Lower leg skin (tissue), 4 donors: ENCODE data around the gene NHERF2. TPM values are rescaled to one million over a fixed set of nuclear protein-coding genes. Genes with fewer than 3 reads are reported as not detected.

ENCODE experiments used
- DNase-seq, 2 donors: peaks; one replicate each; pipeline ENCODE4 v3.0.0-alpha.2; 2019; ENCODE audit warnings: low spot score in 2 of 2
- H3K4me3 ChIP-seq: fragments of 200-600 bp; sonication (generic); 2 replicates; pipeline ENCODE4 v1.5.1; 2017; ENCODE audit warnings: mild to moderate bottlenecking, low read depth; ENCODE audit not compliant: poor library complexity, severe bottlenecking
- CTCF ChIP-seq, 3 donors: fragments of 450-650 bp; IDR thresholded peaks; one replicate each; pipeline ENCODE4 v1.5.1; 2016; ENCODE audit warnings: antibody characterized with exemption in 3 of 3, mild to moderate bottlenecking in 3 of 3, moderate library complexity in 2 of 3
- POLR2A ChIP-seq, 2 donors: fragments of 450-650 bp; IDR thresholded peaks; one replicate each; pipeline ENCODE4 v1.6.1; 2016 to 2017; ENCODE audit warnings: antibody characterized with exemption in 2 of 2, mild to moderate bottlenecking in 1 of 2, moderate library complexity in 1 of 2
- WGBS, 2 donors: methylation state at CpG; one replicate each; pipeline ENCODE4 v1.1.5; 2018; 5-methylcytosine and 5-hydroxymethylcytosine counted together
- intact Hi-C: fragments of 100-400 bp; cut with DNase I; formaldehyde crosslinking; loops from one replicate; pipeline ENCODE4 v1.15.0; 2023; ENCODE audit warnings: low total_unique reads
- total RNA-seq, 4 donors: library from RNA; depleted of rRNA; stranded (reverse); fragments of >200 nt; gene quantifications; one replicate each; pipeline ENCODE4 v1.1.0, GENCODE V29; 2016

The NHERF2 gene
- total RNA-seq, 4 donors from 2014 or later = 11.9 to 30.6 (median 27.3) TPM

- DNase-seq = no peak
- intact Hi-C loops = no loop called here
- H3K4me3 ChIP-seq = no peak overlapping the region
- no peak for TF ChIP-seq POLR2A (IDR thresholded peaks at IDR 0.05)
- no peak for TF ChIP-seq CTCF (IDR thresholded peaks at IDR 0.05)
- WGBS, 2 donors = 50 to 81% methylated on average over 18 to 42 of the region's 50 CpGs
Measured at GRCh38 chr16:1992704-1993317, 33.9 kb upstream of the NHERF2 start.

DNA sequence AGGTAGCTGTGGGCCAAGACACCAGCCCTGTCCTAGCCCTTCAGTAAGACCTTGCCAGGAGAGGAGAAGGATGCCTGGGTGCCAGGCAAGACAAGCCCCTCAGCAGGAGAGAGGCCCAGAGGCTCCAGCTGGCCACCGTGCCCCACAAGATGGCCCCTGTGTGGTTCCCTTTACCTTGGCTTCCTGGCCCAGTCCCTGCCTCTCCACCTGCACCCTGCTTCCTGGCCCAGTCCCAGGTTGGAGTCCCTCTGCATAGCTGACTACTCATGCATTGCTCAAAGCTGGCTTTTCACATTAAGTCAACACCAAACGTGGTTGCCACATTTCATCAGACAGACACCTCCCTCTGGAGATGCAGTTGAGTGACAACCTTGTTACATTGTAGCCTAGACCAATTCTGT lies 33.0 kb upstream of the NHERF2 start:
- no peak overlapping the region for H3K4me3 ChIP-seq
- 59 to 64% methylated on average over 2 of the region's 2 CpGs for WGBS, 2 donors
- no peak for DNase-seq
- intact Hi-C loops = no loop called here
- TF ChIP-seq CTCF (IDR thresholded peaks at IDR 0.05) = no peak
- no peak for TF ChIP-seq POLR2A (IDR thresholded peaks at IDR 0.05)

DNA sequence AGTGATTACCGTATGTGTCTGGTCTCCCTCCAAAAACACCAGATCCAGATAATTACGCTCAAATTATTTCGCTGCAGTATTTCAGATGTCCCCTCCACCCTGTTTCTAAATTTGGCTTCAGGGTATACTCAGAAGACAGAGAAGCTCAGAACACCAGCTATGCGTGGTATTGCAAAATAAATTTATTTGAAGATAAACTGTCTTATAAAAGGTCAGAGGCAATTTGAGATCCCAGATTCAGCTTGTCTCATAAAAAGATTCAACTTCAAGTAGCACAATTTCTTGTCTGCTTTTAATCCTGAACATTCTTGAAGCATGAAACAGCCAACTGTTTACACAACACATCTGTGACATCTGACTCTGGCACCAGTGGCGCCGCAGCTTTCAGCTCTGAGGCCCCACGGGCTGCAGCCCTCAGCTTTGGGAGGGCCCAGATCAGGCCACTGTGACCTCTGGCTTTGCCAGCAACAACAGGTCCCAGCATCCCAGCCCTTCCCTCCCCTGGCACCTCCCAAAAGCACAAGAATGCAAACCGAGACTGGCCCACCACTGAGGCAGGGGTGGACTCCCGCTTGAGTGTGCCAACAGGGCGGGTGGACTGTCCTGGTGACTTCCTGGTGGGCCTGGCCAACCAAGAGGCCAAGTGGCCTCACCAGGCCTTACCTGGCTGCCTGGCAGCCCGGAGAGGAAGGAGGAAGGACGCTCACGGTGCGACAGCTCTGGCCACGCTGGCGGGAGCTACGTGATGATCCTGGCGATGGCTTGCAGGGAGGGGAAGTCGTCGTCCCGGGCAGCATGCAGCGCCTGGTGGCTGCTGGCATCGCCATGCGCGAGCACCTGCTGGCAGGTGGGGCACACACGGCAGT lies 29.0 kb upstream of the NHERF2 start:
- DNase-seq = no peak
- intact Hi-C loops = no loop called here
- TF ChIP-seq POLR2A (IDR thresholded peaks at IDR 0.05) (no peak), CTCF (IDR thresholded peaks at IDR 0.05) (no peak)
- 78% methylated on average over 26 of the region's 26 CpGs for WGBS, 2 donors
- H3K4me3 ChIP-seq = no peak overlapping the region

DNA sequence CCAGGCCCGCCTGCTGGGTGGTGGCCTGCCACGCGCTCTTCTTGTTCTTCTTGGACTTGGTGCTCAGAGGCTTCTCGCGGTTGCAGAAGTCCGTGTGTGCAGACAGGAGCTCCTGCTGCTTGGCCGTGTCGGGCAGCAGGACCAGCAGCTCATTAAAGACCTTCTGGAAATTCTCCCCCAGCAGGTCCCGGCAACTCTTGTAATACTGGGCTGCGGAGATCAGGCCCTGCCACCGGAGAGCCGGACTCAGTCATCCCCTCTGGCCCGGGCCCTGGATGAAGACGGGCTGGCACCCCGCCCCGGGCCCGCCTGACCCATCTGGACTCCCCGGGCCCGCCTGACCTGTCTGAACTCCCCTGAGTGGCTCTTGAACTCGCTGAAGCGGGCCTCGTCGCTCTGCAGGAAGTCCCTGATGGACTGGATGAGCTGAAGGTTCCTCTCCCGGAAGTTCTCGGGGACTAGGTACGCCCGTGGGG lies 28.3 kb upstream of the NHERF2 start:
- H3K4me3 ChIP-seq = no peak overlapping the region
- intact Hi-C loops = no loop called here
- TF ChIP-seq CTCF (IDR thresholded peaks at IDR 0.05) (no peak), POLR2A (IDR thresholded peaks at IDR 0.05) (no peak)
- 86 to 93% methylated on average over 19 to 25 of the region's 27 CpGs for WGBS, 2 donors
- DNase-seq = no peak

DNA sequence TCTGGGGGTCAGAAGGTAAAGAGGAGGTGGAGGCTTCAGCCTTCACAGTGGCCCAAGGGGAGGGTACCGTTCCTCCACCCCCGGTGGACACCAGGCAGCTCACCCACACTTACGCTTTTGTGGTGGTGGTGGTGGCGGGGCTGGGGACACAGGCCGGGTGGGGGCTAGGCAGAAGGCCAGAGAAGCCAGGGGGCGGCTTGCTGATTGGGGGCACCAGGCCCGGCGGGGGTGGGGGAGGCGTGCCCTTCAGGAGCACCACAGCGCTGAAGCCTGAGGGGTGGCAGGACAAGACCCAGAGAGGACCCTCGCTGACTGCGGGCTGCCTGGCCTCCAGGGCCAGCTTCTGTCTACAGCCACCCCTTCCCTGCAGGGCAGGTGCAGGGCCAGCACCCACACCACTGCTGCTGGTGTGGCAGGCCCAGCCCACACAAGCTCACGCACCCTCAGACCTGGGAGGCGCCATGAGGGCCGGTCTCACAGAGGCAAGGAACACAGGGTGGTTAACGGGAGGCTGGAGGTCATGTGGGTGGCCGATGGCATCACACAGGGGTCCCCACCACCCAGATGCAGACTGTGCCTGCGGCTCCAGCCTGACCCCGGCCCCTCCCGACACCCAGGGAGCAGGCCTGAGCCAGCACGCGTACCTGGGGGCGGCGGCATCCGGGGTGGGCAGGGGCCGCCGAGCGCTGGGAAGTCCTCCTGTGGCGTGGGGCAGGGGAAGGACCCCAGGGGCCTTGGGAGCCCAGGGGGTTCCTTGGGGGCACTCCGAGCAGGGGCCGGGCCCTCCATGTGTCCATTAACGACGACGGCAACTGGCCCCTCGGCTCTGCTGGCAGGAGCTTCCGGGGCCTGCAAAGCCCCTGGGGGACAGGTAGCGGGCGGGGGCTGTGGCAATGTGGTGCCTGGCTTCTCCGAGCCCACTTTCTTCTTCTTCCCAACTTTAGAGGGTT lies 27.6 kb upstream of the NHERF2 start:
- TF ChIP-seq POLR2A (IDR thresholded peaks at IDR 0.05) (no peak), CTCF (IDR thresholded peaks at IDR 0.05) (no peak)
- intact Hi-C loops = no loop called here
- H3K4me3 ChIP-seq = no peak overlapping the region
- WGBS, 2 donors = 91% methylated on average over 17 to 24 of the region's 39 CpGs
- DNase-seq = no peak
